LNCaP clone FGC (cell line): ENCODE results near the gene PUM2.
"Not testable (repeated sequence)": the region's sequence is repeated elsewhere in the genome, so short reads cannot be mapped to it uniquely, and the experiment has no call there.

Experiments
- DNase-seq: peaks from one replicate; pipeline ENCODE4 v3.0.0-alpha.2; 2011; ENCODE audit warnings: low read depth
- H3K4me3 ChIP-seq: 2 replicates; pipeline ENCODE4 v1.5.1; 2011; ENCODE audit warnings: mild to moderate bottlenecking, low read depth, low read length, control low read depth
- CTCF ChIP-seq: IDR thresholded peaks from 2 replicates; pipeline ENCODE4 v1.5.1; 2012; ENCODE audit warnings: mild to moderate bottlenecking; ENCODE audit not compliant: control insufficient read depth, insufficient read depth; ENCODE audit errors: extremely low read depth

Gene PUM2

GRCh38 chr2:20281876-20282275, 68.8 kb downstream of the PUM2 start:
- DNase-seq: no peak
- TF ChIP-seq CTCF: no peak

GRCh38 chr2:20273042-20273441, 77.6 kb downstream of the PUM2 start:
- DNase-seq: no peak
- TF ChIP-seq CTCF: no peak
- H3K4me3 ChIP-seq: no peak overlapping the region

More at GRCh38 chr2:20281876-20282275, 68.8 kb downstream of the PUM2 start:
- H3K4me3 ChIP-seq: no peak overlapping the region

GRCh38 chr2:20268317-20268716, 82.3 kb downstream of the PUM2 start:
- H3K4me3 ChIP-seq, DNase-seq: not testable (repeated sequence)

GRCh38 chr2:20267529-20267928, 83.1 kb downstream of the PUM2 start:
- H3K4me3 ChIP-seq: no peak overlapping the region
- no peak for DNase-seq
- no peak for TF ChIP-seq CTCF

GRCh38 chr2:20264629-20265028, 86.0 kb downstream of the PUM2 start:
- DNase-seq: no peak
- H3K4me3 ChIP-seq: no peak overlapping the region
- no peak for TF ChIP-seq CTCF

- DNase-seq: no peak
- TF ChIP-seq CTCF: no peak
Measured at GRCh38 chr2:20257411-20257810, 93.2 kb downstream of the PUM2 start.

GRCh38 chr2:20254731-20255130, 95.9 kb downstream of the PUM2 start:
- no peak for DNase-seq
- no peak for TF ChIP-seq CTCF

More at GRCh38 chr2:20257411-20257810, 93.2 kb downstream of the PUM2 start:
- no peak overlapping the region for H3K4me3 ChIP-seq

More at GRCh38 chr2:20254731-20255130, 95.9 kb downstream of the PUM2 start:
- H3K4me3 ChIP-seq: no peak overlapping the region
